Urinary bladder (tissue), 4 donors: Measurements from ENCODE around the gene ABCC3. TPM values are rescaled to one million over a fixed set of nuclear protein-coding genes. Genes with fewer than 3 reads are reported as not detected.

Experiments used
- DNase-seq: peaks from one replicate; pipeline ENCODE4 v3.0.0-alpha.2; 2015; ENCODE audit errors: extremely low spot score
- H3K27ac ChIP-seq: one replicate; pipeline ENCODE4 v1.5.1; 2013; ENCODE audit warnings: low read depth, mild to moderate bottlenecking, moderate library complexity
- H3K36me3 ChIP-seq: one replicate; pipeline ENCODE4 v1.6.1; 2013; ENCODE audit warnings: mild to moderate bottlenecking, moderate library complexity; ENCODE audit not compliant: insufficient read depth
- H3K4me1 ChIP-seq: one replicate; pipeline ENCODE4 v1.6.1; 2013; ENCODE audit warnings: mild to moderate bottlenecking, moderate library complexity; ENCODE audit not compliant: insufficient read depth
- H3K4me3 ChIP-seq: one replicate; pipeline ENCODE4 v1.5.1; 2013; ENCODE audit warnings: low read depth, low read length
- WGBS: extraction: QIAGEN DNeasy Blood & Tissue Kit; methylation state at CpG from one replicate; pipeline ENCODE4 v1.1.7; 2013; 5-methylcytosine and 5-hydroxymethylcytosine counted together
- polyA plus RNA-seq: library from polyadenylated mRNA; stranded (reverse); fragments of 200-250 nt; gene quantifications from one replicate; pipeline ENCODE4 v1.2.3, GENCODE V29; 2013
- total RNA-seq: library from RNA; depleted of rRNA; stranded (reverse); fragments of >200 nt; gene quantifications from one replicate; pipeline ENCODE4 v1.2.3, GENCODE V29; 2014
- donor health status: healthy with polysubstance abuse.
- donor health status: healthy.

The ABCC3 gene
- total and polyA plus RNA-seq, 2 donors = 6.9 to 13.4 TPM

GRCh38 chr17:50627036-50627781 is 7.5 kb upstream of the ABCC3 start:
- Histone ChIP-seq H3K36me3 (no peaks in the 10 kb centered on the region), H3K4me3 (no peak overlapping the region), H3K4me1 (no peaks in the 10 kb centered on the region), H3K27ac (no peak overlapping the region)
- DNase-seq = no peak
- WGBS = 87% methylated on average over 17 of the region's 17 CpGs

GRCh38 chr17:50627782-50628601 is 6.7 kb upstream of the ABCC3 start:
- Histone ChIP-seq H3K4me1 (no peaks in the 10 kb centered on the region), H3K36me3 (no peaks in the 10 kb centered on the region), H3K27ac (no peak overlapping the region), H3K4me3 (no peak overlapping the region)
- DNase-seq = no peak
- WGBS = 40% methylated on average over 17 of the region's 17 CpGs

- Histone ChIP-seq H3K27ac (no peak overlapping the region), H3K4me1 (no peaks in the 10 kb centered on the region), H3K4me3 (no peak overlapping the region), H3K36me3 (no peaks in the 10 kb centered on the region)
- WGBS = 56% methylated on average over 6 of the region's 6 CpGs
- no peak for DNase-seq
Observed at GRCh38 chr17:50629902-50630301, 4.8 kb upstream of the ABCC3 start.

GRCh38 chr17:50630524-50631194 is 4.0 kb upstream of the ABCC3 start:
- Histone ChIP-seq H3K4me3 (no peak overlapping the region), H3K36me3 (no peaks in the 10 kb centered on the region), H3K4me1 (no peaks in the 10 kb centered on the region), H3K27ac (no peak overlapping the region)
- DNase-seq = no peak
- WGBS = 67% methylated on average over 7 of the region's 7 CpGs

GRCh38 chr17:50631195-50631907 is 3.3 kb upstream of the ABCC3 start:
- no peak for DNase-seq
- Histone ChIP-seq H3K4me1 (no peaks in the 10 kb centered on the region), H3K27ac (no peak overlapping the region), H3K36me3 (no peaks in the 10 kb centered on the region), H3K4me3 (no peak overlapping the region)
- WGBS = 63% methylated on average over 11 of the region's 11 CpGs

- DNase-seq = no peak
- 86% methylated on average over 9 of the region's 9 CpGs for WGBS
- H3K27ac ChIP-seq = no peak overlapping the region
- H3K4me1 ChIP-seq = no peaks in the 10 kb centered on the region
- H3K4me3 ChIP-seq = no peak overlapping the region
- no peaks in the 10 kb centered on the region for H3K36me3 ChIP-seq
Observed at GRCh38 chr17:50631908-50632571, 2.6 kb upstream of the ABCC3 start.

- Histone ChIP-seq H3K27ac (no peak overlapping the region), H3K4me1 (no peaks in the 10 kb centered on the region), H3K4me3 (no peak overlapping the region), H3K36me3 (no peaks in the 10 kb centered on the region)
- DNase-seq = no peak
- WGBS = 91% methylated on average over 5 of the region's 5 CpGs
Observed at GRCh38 chr17:50632637-50633036, 2.0 kb upstream of the ABCC3 start.

- Histone ChIP-seq H3K36me3 (no peaks in the 10 kb centered on the region), H3K27ac (no peak overlapping the region), H3K4me3 (no peak overlapping the region), H3K4me1 (no peaks in the 10 kb centered on the region)
- DNase-seq = no peak
- 95% methylated on average over 9 of the region's 9 CpGs for WGBS
Observed at GRCh38 chr17:50633683-50634082, 998 bp upstream of the ABCC3 start.

- H3K4me1 ChIP-seq = no peaks in the 10 kb centered on the region
Observed at GRCh38 chr17:50634915-50635731, 442 bp downstream of the ABCC3 start.

GRCh38 chr17:50635732-50635981 is 976 bp downstream of the ABCC3 start:
- no peaks in the 10 kb centered on the region for H3K36me3 ChIP-seq
- 60% methylated on average over 3 of the region's 3 CpGs for WGBS
- H3K27ac ChIP-seq = no peak overlapping the region
- peaks cover 1% of the 10 kb centered on the region for H3K4me1 ChIP-seq
- no peak overlapping the region for H3K4me3 ChIP-seq
- DNase-seq = no peak

More at GRCh38 chr17:50634915-50635731, 442 bp downstream of the ABCC3 start:
- Histone ChIP-seq H3K27ac (no peak overlapping the region), H3K36me3 (no peaks in the 10 kb centered on the region), H3K4me3 (peak overlapping the region; percentile 50)
- WGBS = 7% methylated on average over 52 of the region's 52 CpGs
- no peak for DNase-seq

GRCh38 chr17:50635982-50636803 is 1.5 kb downstream of the ABCC3 start:
- Histone ChIP-seq H3K4me1 (peaks cover 1% of the 10 kb centered on the region), H3K4me3 (no peak overlapping the region), H3K36me3 (no peaks in the 10 kb centered on the region), H3K27ac (no peak overlapping the region)
- DNase-seq = no peak
- WGBS = 92% methylated on average over 9 of the region's 9 CpGs

GRCh38 chr17:50636804-50637195 is 2.1 kb downstream of the ABCC3 start:
- peaks cover 1% of the 10 kb centered on the region for H3K4me1 ChIP-seq
- H3K36me3 ChIP-seq = no peaks in the 10 kb centered on the region
- WGBS = 92% methylated on average over 7 of the region's 7 CpGs
- no peak for DNase-seq
- H3K27ac ChIP-seq = no peak overlapping the region
- H3K4me3 ChIP-seq = no peak overlapping the region
